Measurements from ENCODE around the gene STK17A. TPM values are rescaled to one million over a fixed set of nuclear protein-coding genes. Genes with fewer than 3 reads are reported as not detected.

The STK17A gene
- polyA plus RNA-seq, 1 donor from 2014 or later, result 7.9 TPM

DNA sequence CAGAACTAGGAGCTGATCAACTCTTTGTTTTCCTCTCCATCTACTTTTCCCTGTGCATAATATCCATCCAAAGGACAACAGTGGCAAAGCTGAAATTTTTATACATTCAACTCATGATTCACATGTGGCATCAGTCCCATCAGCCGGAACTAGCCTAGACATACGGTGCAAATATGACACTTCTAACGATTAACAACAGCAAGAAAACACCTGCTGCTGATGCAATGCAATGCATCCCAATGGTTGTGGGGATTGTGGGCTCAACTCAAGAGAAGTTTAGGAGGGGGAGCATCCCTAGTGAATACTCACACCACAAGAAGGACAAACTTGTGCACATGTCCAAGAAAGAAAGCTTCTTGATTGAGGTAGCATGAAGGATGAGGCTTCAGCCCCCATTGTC, 20.5 kb upstream of the STK17A start:
- Histone ChIP-seq H3F3A (ENCODE audit: insufficient read depth, low read length, poor library complexity, severe bottlenecking) (no peaks in the 10 kb centered on the region), H2AFZ (ENCODE audit: low read depth, low read length) (no peak overlapping the region), H3K4me3 (ENCODE audit: low read length) (no peak overlapping the region), H3K36me3 (ENCODE audit: insufficient read depth, low read length) (peaks cover 4% of the 10 kb centered on the region), H3K27ac (ENCODE audit: low read length) (no peak overlapping the region), H3K4me2 (ENCODE audit: low read length) (no peak overlapping the region), H3K9me2 (ENCODE audit: insufficient read depth, low read length) (no peaks in the 10 kb centered on the region), H3K79me2 (replicated peaks; ENCODE audit: insufficient read depth, low read length) (no peaks in the 10 kb centered on the region), H3K9ac (ENCODE audit: low read length) (no peak overlapping the region), H3K27me3 (ENCODE audit: insufficient read depth, low read depth, low read length) (no peaks in the 10 kb centered on the region), H3K9me3 (ENCODE audit: low read length) (no peaks in the 10 kb centered on the region), H4K20me1 (ENCODE audit: insufficient read depth) (no peaks in the 10 kb centered on the region)
- no peak for TF ChIP-seq MXI1 (conservative IDR thresholded peaks at IDR 0.05; ENCODE audit: poor library complexity, severe bottlenecking)
- TF ChIP-seq RAD21 (conservative IDR thresholded peaks at IDR 0.05), result no peak
- TF ChIP-seq, protein P1, sequence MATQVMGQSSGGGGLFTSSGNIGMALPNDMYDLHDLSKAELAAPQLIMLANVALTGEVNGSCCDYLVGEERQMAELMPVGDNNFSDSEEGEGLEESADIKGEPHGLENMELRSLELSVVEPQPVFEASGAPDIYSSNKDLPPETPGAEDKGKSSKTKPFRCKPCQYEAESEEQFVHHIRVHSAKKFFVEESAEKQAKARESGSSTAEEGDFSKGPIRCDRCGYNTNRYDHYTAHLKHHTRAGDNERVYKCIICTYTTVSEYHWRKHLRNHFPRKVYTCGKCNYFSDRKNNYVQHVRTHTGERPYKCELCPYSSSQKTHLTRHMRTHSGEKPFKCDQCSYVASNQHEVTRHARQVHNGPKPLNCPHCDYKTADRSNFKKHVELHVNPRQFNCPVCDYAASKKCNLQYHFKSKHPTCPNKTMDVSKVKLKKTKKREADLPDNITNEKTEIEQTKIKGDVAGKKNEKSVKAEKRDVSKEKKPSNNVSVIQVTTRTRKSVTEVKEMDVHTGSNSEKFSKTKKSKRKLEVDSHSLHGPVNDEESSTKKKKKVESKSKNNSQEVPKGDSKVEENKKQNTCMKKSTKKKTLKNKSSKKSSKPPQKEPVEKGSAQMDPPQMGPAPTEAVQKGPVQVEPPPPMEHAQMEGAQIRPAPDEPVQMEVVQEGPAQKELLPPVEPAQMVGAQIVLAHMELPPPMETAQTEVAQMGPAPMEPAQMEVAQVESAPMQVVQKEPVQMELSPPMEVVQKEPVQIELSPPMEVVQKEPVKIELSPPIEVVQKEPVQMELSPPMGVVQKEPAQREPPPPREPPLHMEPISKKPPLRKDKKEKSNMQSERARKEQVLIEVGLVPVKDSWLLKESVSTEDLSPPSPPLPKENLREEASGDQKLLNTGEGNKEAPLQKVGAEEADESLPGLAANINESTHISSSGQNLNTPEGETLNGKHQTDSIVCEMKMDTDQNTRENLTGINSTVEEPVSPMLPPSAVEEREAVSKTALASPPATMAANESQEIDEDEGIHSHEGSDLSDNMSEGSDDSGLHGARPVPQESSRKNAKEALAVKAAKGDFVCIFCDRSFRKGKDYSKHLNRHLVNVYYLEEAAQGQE (IDR thresholded peaks at IDR 0.05; ENCODE audit: borderline replicate concordance), result no peak
- no peak for TF ChIP-seq EP300 (conservative IDR thresholded peaks at IDR 0.05; ENCODE audit: poor library complexity, severe bottlenecking)
- no peak for TF ChIP-seq POLR2AphosphoS5 (IDR thresholded peaks at IDR 0.05)
- TF ChIP-seq, protein P2, sequence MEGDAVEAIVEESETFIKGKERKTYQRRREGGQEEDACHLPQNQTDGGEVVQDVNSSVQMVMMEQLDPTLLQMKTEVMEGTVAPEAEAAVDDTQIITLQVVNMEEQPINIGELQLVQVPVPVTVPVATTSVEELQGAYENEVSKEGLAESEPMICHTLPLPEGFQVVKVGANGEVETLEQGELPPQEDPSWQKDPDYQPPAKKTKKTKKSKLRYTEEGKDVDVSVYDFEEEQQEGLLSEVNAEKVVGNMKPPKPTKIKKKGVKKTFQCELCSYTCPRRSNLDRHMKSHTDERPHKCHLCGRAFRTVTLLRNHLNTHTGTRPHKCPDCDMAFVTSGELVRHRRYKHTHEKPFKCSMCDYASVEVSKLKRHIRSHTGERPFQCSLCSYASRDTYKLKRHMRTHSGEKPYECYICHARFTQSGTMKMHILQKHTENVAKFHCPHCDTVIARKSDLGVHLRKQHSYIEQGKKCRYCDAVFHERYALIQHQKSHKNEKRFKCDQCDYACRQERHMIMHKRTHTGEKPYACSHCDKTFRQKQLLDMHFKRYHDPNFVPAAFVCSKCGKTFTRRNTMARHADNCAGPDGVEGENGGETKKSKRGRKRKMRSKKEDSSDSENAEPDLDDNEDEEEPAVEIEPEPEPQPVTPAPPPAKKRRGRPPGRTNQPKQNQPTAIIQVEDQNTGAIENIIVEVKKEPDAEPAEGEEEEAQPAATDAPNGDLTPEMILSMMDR (IDR thresholded peaks at IDR 0.05; ENCODE audit: poor library complexity, severe bottlenecking), result no peak
- no peak for TF ChIP-seq TAF1 (IDR thresholded peaks at IDR 0.05; ENCODE audit: low read depth)
- TF ChIP-seq EZH2 (IDR thresholded peaks at IDR 0.05; ENCODE audit: borderline replicate concordance, insufficient read depth, low read length, poor library complexity, severe bottlenecking), result no peak
- no peak for TF ChIP-seq SMC3 (conservative IDR thresholded peaks at IDR 0.05; ENCODE audit: poor library complexity)

DNA sequence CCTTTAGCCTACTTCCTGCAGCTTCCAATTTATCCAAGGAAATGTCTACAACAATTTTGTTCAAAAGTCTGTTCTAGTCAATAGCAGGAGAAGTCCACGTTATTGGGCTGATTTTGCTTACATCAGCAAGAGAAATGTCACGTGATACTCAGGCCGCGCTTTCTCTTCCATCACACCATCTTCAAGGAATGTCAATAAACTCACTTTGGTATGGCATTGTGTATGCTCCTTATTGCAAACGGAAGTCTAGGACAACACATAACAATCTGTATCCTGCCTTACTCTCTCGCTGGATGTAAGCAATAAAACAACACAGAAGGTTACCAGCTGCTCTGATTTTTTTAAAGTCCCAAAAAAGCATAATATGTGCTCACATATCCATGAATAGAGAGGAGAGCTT, 17.1 kb upstream of the STK17A start:
- H3K27me3 ChIP-seq (ENCODE audit: insufficient read depth, low read depth, low read length), result no peaks in the 10 kb centered on the region
- H2AFZ ChIP-seq (ENCODE audit: low read depth, low read length), result no peak overlapping the region
- no peaks in the 10 kb centered on the region for H3K79me2 ChIP-seq (replicated peaks; ENCODE audit: insufficient read depth, low read length)
- H3K9me2 ChIP-seq (ENCODE audit: insufficient read depth, low read length), result no peaks in the 10 kb centered on the region
- no peak overlapping the region for H3K27ac ChIP-seq (ENCODE audit: low read length)
- no peak overlapping the region for H3K4me3 ChIP-seq (ENCODE audit: low read length)
- H3K9me3 ChIP-seq (ENCODE audit: low read length), result no peaks in the 10 kb centered on the region
- peaks cover 4% of the 10 kb centered on the region for H3K36me3 ChIP-seq (ENCODE audit: insufficient read depth, low read length)
- no peak overlapping the region for H3K4me2 ChIP-seq (ENCODE audit: low read length)
- no peaks in the 10 kb centered on the region for H3F3A ChIP-seq (ENCODE audit: insufficient read depth, low read length, poor library complexity, severe bottlenecking)
- no peaks in the 10 kb centered on the region for H4K20me1 ChIP-seq (ENCODE audit: insufficient read depth)
- TF ChIP-seq, protein P2 (IDR thresholded peaks at IDR 0.05; ENCODE audit: poor library complexity, severe bottlenecking), result no peak
- TF ChIP-seq SMC3 (conservative IDR thresholded peaks at IDR 0.05; ENCODE audit: poor library complexity) (no peak), RAD21 (conservative IDR thresholded peaks at IDR 0.05) (no peak), MXI1 (conservative IDR thresholded peaks at IDR 0.05; ENCODE audit: poor library complexity, severe bottlenecking) (no peak), EP300 (conservative IDR thresholded peaks at IDR 0.05; ENCODE audit: poor library complexity, severe bottlenecking) (no peak), TAF1 (IDR thresholded peaks at IDR 0.05; ENCODE audit: low read depth) (no peak), EZH2 (IDR thresholded peaks at IDR 0.05; ENCODE audit: borderline replicate concordance, insufficient read depth, low read length, poor library complexity, severe bottlenecking) (no peak), POLR2AphosphoS5 (IDR thresholded peaks at IDR 0.05) (no peak)
- TF ChIP-seq, protein P1 (IDR thresholded peaks at IDR 0.05; ENCODE audit: borderline replicate concordance), result no peak
- H3K9ac ChIP-seq (ENCODE audit: low read length), result no peak overlapping the region
